DND-41 (cell line): ENCODE data around the gene MAGI3.
A peak's percentile ranks its signal among the peaks of the same experiment; 100 is the strongest.
"Not testable (repeated sequence)": the region's sequence is repeated elsewhere in the genome, so short reads cannot be mapped to it uniquely, and the experiment has no call there.

Experiments
- ATAC-seq: fragments of 200-7000 bp; cut with Tn5 transposase; 3 replicates; pipeline ENCODE4 v1.9.1; 2021; ENCODE audit warnings: low read depth; ENCODE audit not compliant: insufficient read depth
- DNase-seq: peaks from one replicate; pipeline ENCODE4 v3.0.0-alpha.2; 2020
- H2AFZ ChIP-seq: 2 replicates; pipeline ENCODE4 v1.6.0; 2012; ENCODE audit warnings: low read depth, low read length
- H3K27ac ChIP-seq: 2 replicates; pipeline ENCODE4 v1.5.1; 2012; ENCODE audit warnings: low read length, inconsistent platforms
- H3K27me3 ChIP-seq: fragments of 200-600 bp; sonication (generic); 2 replicates; pipeline ENCODE4 v1.6.0; 2012; ENCODE audit warnings: low read length, mild to moderate bottlenecking, inconsistent platforms; ENCODE audit not compliant: insufficient read depth, poor library complexity
- H3K36me3 ChIP-seq: 2 replicates; pipeline ENCODE4 v1.5.1; 2012; ENCODE audit warnings: low read length, inconsistent platforms; ENCODE audit not compliant: insufficient read depth
- H3K4me1 ChIP-seq: 2 replicates; pipeline ENCODE4 v1.5.1; 2012; ENCODE audit warnings: mild to moderate bottlenecking, low read length; ENCODE audit not compliant: insufficient read depth
- H3K4me2 ChIP-seq: 2 replicates; pipeline ENCODE4 v1.6.0; 2012; ENCODE audit warnings: mild to moderate bottlenecking, moderate library complexity, low read length, inconsistent platforms; ENCODE audit not compliant: insufficient read depth
- H3K4me3 ChIP-seq, 2 experiments: fragments of 200-600 bp in 1 of 2; shearing (Covaris generic) in 1 of 2; 2 replicates each; pipeline ENCODE4 v1.5.1; 2012 to 2016; ENCODE audit warnings: inconsistent platforms in 2 of 2, low read length in 2 of 2, mild to moderate bottlenecking in 2 of 2, low read depth in 1 of 2, moderate library complexity in 1 of 2
- H3K79me2 ChIP-seq: 2 replicates; pipeline ENCODE4 v1.6.0; 2012; ENCODE audit warnings: low read length, inconsistent platforms; ENCODE audit not compliant: insufficient read depth
- H3K9ac ChIP-seq: 2 replicates; pipeline ENCODE4 v1.6.0; 2012; ENCODE audit warnings: low read depth, mild to moderate bottlenecking, inconsistent platforms, low read length, moderate library complexity
- H3K9me3 ChIP-seq: 2 replicates; pipeline ENCODE4 v1.5.1; 2012; ENCODE audit warnings: low read length, moderate library complexity, mild to moderate bottlenecking, inconsistent platforms; ENCODE audit not compliant: insufficient read depth, severe bottlenecking
- H4K20me1 ChIP-seq: 2 replicates; pipeline ENCODE4 v1.6.0; 2012; ENCODE audit warnings: low read length; ENCODE audit not compliant: insufficient read depth
- CTCF ChIP-seq: IDR thresholded peaks from 2 replicates; pipeline ENCODE4 v1.5.1; 2012; ENCODE audit warnings: borderline replicate concordance, low read length, moderate library complexity, mild to moderate bottlenecking; ENCODE audit not compliant: poor library complexity, severe bottlenecking; ENCODE audit errors: extremely low read depth
- EZH2 ChIP-seq: IDR thresholded peaks from 3 replicates; pipeline ENCODE4 v1.6.1; 2012; ENCODE audit warnings: borderline replicate concordance, low read depth, mild to moderate bottlenecking, moderate library complexity, low read length, inconsistent platforms; ENCODE audit not compliant: severe bottlenecking

MAGI3 gene

DNA sequence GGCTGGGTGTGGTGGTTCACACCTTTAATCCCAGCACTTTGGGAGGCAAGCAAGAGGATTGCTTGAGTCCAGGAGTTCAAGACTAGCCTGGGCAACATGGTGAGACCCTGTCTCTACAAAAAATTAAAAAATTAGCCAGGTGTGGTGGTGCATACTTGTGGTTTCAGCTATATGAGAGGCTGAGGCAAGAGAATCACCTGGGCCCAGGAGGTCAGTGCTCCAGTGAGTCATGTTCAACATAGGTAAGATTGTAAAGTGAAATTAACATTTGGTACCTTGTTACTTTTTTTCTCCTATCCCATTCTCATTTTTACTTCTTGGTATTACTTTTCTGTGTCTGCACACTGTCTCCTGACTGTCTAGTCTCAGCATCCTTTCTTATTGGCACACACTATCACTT is 19.0 kb downstream of the MAGI3 start:
- H3K79me2 ChIP-seq: no peaks in the 10 kb centered on the region

DNA sequence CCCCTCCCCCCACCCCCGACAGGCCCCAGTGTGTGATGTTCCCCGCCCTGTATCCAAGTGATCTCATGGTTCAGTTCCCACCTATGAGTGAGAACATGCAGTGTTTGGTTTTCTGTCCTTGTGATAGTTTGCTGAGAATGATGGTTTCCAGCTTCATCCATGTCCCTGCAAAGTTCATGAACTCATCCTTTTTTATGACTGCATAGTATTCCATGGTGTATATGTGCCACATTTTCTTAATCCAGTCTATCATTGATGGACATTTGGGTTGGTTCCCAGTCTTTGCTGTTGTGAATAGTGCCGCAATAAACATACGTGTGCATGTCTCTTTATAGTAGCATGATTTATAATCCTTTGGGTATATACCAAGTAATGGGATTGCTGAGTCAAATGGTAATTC is 21.7 kb downstream of the MAGI3 start:
- not testable (repeated sequence) for H4K20me1 ChIP-seq, DNase-seq, H3K27me3 ChIP-seq, H3K4me3 ChIP-seq, H3K79me2 ChIP-seq, ATAC-seq, H2AFZ ChIP-seq, H3K36me3 ChIP-seq, H3K27ac ChIP-seq, H3K9me3 ChIP-seq, H3K4me2 ChIP-seq, H3K9ac ChIP-seq, H3K4me1 ChIP-seq

More for the DNA sequence above, 19.0 kb downstream of the MAGI3 start:
- no peak for TF ChIP-seq CTCF
- TF ChIP-seq EZH2: no peak
- Histone ChIP-seq H3K9me3 (no peaks in the 10 kb centered on the region), H3K4me3 (no peak overlapping the region), H3K27ac (no peak overlapping the region), H4K20me1 (no peaks in the 10 kb centered on the region), H3K36me3 (no peaks in the 10 kb centered on the region), H3K4me1 (no peaks in the 10 kb centered on the region), H2AFZ (no peak overlapping the region), H3K9ac (no peak overlapping the region), H3K4me2 (no peak overlapping the region), H3K27me3 (no peaks in the 10 kb centered on the region)
- no peak for ATAC-seq
- no peak for DNase-seq

DNA sequence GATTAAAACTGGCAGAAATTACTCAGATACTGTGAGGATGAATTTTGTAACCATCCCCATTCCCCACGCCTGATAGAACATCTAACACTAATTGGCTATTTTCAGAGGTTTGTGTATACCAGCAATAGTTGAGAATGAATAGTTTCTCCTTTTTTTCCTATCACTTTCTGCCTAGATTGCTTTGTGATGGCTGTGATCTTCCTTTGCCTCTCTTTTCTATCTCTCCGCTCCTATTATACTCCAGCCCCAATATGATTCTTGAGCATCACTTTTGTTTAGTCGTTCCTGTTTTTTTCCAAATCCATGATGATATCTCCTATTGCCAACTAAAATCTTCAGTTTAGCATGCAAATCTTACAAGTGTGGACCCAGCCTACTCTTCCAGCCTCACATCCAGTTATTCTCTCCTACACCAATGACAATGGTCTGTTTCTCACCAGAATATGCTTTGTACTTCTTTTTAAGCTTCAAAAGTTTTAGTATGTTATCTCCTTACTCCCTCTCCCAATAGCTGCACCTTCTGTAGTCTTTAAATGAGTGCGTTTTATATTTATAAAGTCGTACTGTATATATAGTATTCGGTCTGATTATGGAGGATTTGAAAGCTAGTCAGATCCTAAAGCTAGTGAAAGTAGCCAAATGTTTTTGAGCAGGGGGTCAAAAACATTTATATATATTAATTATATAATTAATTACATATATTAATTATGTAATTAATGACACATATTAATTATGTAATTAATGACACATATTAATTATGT is 25.2 kb downstream of the MAGI3 start:
- DNase-seq (no peak), ATAC-seq (peak; percentile 78)
- no peaks in the 10 kb centered on the region for H3K9me3 ChIP-seq
- no peak overlapping the region for H2AFZ ChIP-seq
- no peaks in the 10 kb centered on the region for H3K27me3 ChIP-seq
- H3K79me2 ChIP-seq: no peaks in the 10 kb centered on the region
- no peak overlapping the region for H3K4me3 ChIP-seq
- no peak overlapping the region for H3K27ac ChIP-seq
- H3K4me1 ChIP-seq: no peaks in the 10 kb centered on the region
- H3K36me3 ChIP-seq: no peaks in the 10 kb centered on the region
- TF ChIP-seq CTCF (no peak), EZH2 (no peak)
- H3K4me2 ChIP-seq: no peak overlapping the region
- no peaks in the 10 kb centered on the region; the same call in 1 of the 2 replicates for H4K20me1 ChIP-seq
- no peak overlapping the region for H3K9ac ChIP-seq

DNA sequence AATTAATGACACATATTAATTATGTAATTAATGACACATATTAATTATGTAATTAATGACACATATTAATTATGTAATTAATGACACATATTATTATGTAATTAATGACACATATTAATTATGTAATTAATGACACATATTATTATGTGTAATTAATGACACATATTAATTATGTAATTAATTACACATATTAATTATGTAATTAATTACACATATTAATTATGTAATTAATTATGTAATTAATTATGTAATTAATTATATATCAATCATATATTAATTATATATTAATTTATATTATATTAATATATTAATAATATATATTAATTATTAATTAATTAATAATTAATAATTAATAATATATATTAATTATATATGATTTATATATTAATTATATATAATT is 25.8 kb downstream of the MAGI3 start:
- not testable (repeated sequence) for H3K9ac ChIP-seq, DNase-seq, ATAC-seq, H4K20me1 ChIP-seq, H3K79me2 ChIP-seq, H3K4me1 ChIP-seq, H3K4me2 ChIP-seq, H3K36me3 ChIP-seq, H3K9me3 ChIP-seq, H2AFZ ChIP-seq, H3K27me3 ChIP-seq, H3K4me3 ChIP-seq, H3K27ac ChIP-seq
